ENCODE data around the gene TMEM255B. TPM values are rescaled to one million over a fixed set of nuclear protein-coding genes. Genes with fewer than 3 reads are reported as not detected.
A peak's percentile ranks its signal among the peaks of the same experiment; 100 is the strongest.

TMEM255B gene
- total RNA-seq, 1 experiment from 2014 or later, result 2.8 TPM

- Histone ChIP-seq H2BK5ac (ENCODE audit: insufficient read length, low read length) (no peak overlapping the region), H2BK120ac (ENCODE audit: low read depth, low read length, poor library complexity, severe bottlenecking) (no peak overlapping the region), H3K4ac (ENCODE audit: low read depth, low read length) (no peak overlapping the region), H3K4me1 (ENCODE audit: insufficient read depth, low read length) (peaks cover 7% of the 10 kb centered on the region; the same call in 1 of the 2 replicates), H3K56ac (ENCODE audit: insufficient read length, low read depth, low read length) (no peak overlapping the region), H3K79me2 (ENCODE audit: insufficient read depth, low read length) (no peaks in the 10 kb centered on the region; the same call in 1 of the 2 replicates), H3K27me3 (ENCODE audit: insufficient read depth, low read length) (no peaks in the 10 kb centered on the region), H3K9me3 (ENCODE audit: control insufficient read depth, low read depth, low read length) (no peaks in the 10 kb centered on the region), H2BK15ac (ENCODE audit: low read depth, low read length) (no peak overlapping the region), H4K91ac (ENCODE audit: insufficient read length, low read depth, low read length) (no peak overlapping the region), H4K5ac (ENCODE audit: insufficient read length, low read depth, low read length) (no peak overlapping the region), H3T11ph (ENCODE audit: low read length) (no peak overlapping the region), H3K18ac (ENCODE audit: insufficient read length, low read depth, low read length) (no peak overlapping the region), H2BK12ac (ENCODE audit: insufficient read length, low read depth, low read length) (no peak overlapping the region), H2AFZ (ENCODE audit: low read length) (no peak overlapping the region), H3K9ac (ENCODE audit: extremely low read depth, insufficient read length, low read length) (no peak overlapping the region), H3K27ac (ENCODE audit: insufficient read length, low read depth, low read length) (no peak overlapping the region), H3K23ac (ENCODE audit: insufficient read length, low read depth, low read length) (no peak overlapping the region), H2BK20ac (ENCODE audit: low read depth, low read length, poor library complexity, severe bottlenecking) (no peak overlapping the region), H4K8ac (replicated peaks; ENCODE audit: insufficient read length, low read depth, low read length) (no peak overlapping the region), H3K4me2 (ENCODE audit: insufficient read depth, insufficient read length, low read length) (no peak overlapping the region), H3K23me2 (ENCODE audit: insufficient read length, low read depth, low read length, poor library complexity, severe bottlenecking) (no peaks in the 10 kb centered on the region), H4K20me1 (ENCODE audit: control insufficient read depth, insufficient read depth, insufficient read length) (peaks cover 2% of the 10 kb centered on the region), H3K14ac (ENCODE audit: insufficient read depth, low read length) (no peak overlapping the region), H3K79me1 (ENCODE audit: insufficient read depth, low read depth, low read length, poor library complexity, severe bottlenecking) (no peaks in the 10 kb centered on the region), H2AK5ac (ENCODE audit: insufficient read length, low read length) (no peak overlapping the region)
- Mint-ChIP-seq H3K9me3 (no peaks in the 10 kb centered on the region; a peak in 1 of 5 replicates), H3K4me3 (no peak overlapping the region), H3K27ac (peak overlapping the region in 1 of 3 experiments; percentile 47; a peak in 1 of 7 replicates), H3K4me1 (peaks cover 32 to 48% of the 10 kb centered on the region in 2 experiments), H3K27me3 (ENCODE audit: low read depth) (no peaks in the 10 kb centered on the region; the same call in 1 of the 2 replicates), H3K36me3 (ENCODE audit: insufficient read depth in 1 of 3, low read depth in 3 of 3) (peaks cover 1 to 12% (median 10%) of the 10 kb centered on the region in 3 experiments; a peak in 5 of 7 replicates)
- DNase-seq, result peak; percentile 16
- TF ChIP-seq CTCF (conservative IDR thresholded peaks at IDR 0.05), result no peak
- no CpG with 5 or more reads among the region's 33 CpGs for WGBS (ENCODE audit: extremely low coverage, insufficient read length, low lambda C conversion rate)
Measured at GRCh38 chr13:113855012-113855921, 96.2 kb downstream of the TMEM255B start.

Data from H9 (cell line).